HepG2 (cell line): ENCODE results near the gene ZNF212. TPM values are rescaled to one million over a fixed set of nuclear protein-coding genes. Genes with fewer than 3 reads are reported as not detected.

Experiments
- ATAC-seq: fragments of 200-7000 bp; cut with Tn5 transposase; 3 replicates; pipeline ENCODE4 v1.9.1; 2020; ENCODE audit warnings: mild to moderate bottlenecking, moderate library complexity
- BruUV-seq: library from RNA; stranded (reverse); fragments of 400-500 nt; replicated peaks from 2 replicates; lab custom pipeline; 2021; lab: Mats Ljungman, UMichigan
- CTCF ChIA-PET: fragments of 300-600 bp; formaldehyde crosslinking; extraction: SDS; loops from one replicate; lab custom pipeline; 2021; ENCODE audit warnings: low total read pairs, inconsistent platforms, low intra/inter-chr PET ratio; lab: Yijun Ruan, JAX
- POLR2A ChIA-PET: fragments of 350-600 bp; sonication (Branson Sonifier 250); formaldehyde crosslinking; loops from one replicate; lab custom pipeline; 2020; ENCODE audit warnings: antibody characterized with exemption, inconsistent platforms; lab: Yijun Ruan, JAX
- DNase-seq: peaks from one replicate; pipeline ENCODE4 v3.0.0-alpha.2; 2015; ENCODE audit warnings: low spot score
- FAIRE-seq: peaks from 3 replicates; lab custom pipeline; 2011; peaks lifted over from hg19 to GRCh38; lab: Jason Lieb, UNC
- H2AFZ ChIP-seq: one replicate; pipeline ENCODE4 v1.6.1; 2011; ENCODE audit warnings: low read length, inconsistent platforms
- H3K27ac ChIP-seq: fragments of 300-600 bp; 3 replicates; pipeline ENCODE4 v1.8.0; 2011; ENCODE audit warnings: mixed run types, mild to moderate bottlenecking, mixed read lengths, low read length, inconsistent platforms; ENCODE audit not compliant: insufficient read depth; ENCODE audit errors: extremely low read length
- H3K27me3 ChIP-seq, 2 experiments: fragments of 200-600 bp in 1 of 2; 2 replicates in 1 of 2; 3 replicates in 1 of 2; pipeline versions ENCODE4 v1.6.0 to v1.8.0; 2011; ENCODE audit warnings: low read length in 2 of 2, mild to moderate bottlenecking in 2 of 2, moderate library complexity in 2 of 2, inconsistent platforms in 1 of 2; ENCODE audit not compliant: insufficient read depth in 2 of 2, control insufficient read depth in 1 of 2
- H3K36me3 ChIP-seq, 2 experiments: fragments of 200-600 bp in 1 of 2; replicated peaks in 1 of 2; 2 replicates in 1 of 2; 3 replicates in 1 of 2; pipeline versions ENCODE4 v1.5.1 to v1.8.0; 2011; ENCODE audit warnings: low read length in 2 of 2, inconsistent platforms in 1 of 2; ENCODE audit not compliant: insufficient read depth in 2 of 2, control insufficient read depth in 1 of 2
- H3K4me1 ChIP-seq: 2 replicates; pipeline ENCODE4 v1.5.1; 2012; ENCODE audit warnings: low read length, inconsistent platforms; ENCODE audit not compliant: insufficient read depth
- H3K4me2 ChIP-seq: 2 replicates; pipeline ENCODE4 v1.6.0; 2011; ENCODE audit warnings: low read depth, low read length, inconsistent platforms
- H3K4me3 ChIP-seq, 3 experiments: fragments of 200-600 bp in 1 of 3; sonication (generic), shearing (Covaris generic) in 1 of 3; replicated peaks in 1 of 3; 2 replicates each; pipeline ENCODE4 v1.5.1; 2011 to 2016; ENCODE audit warnings: low read length in 3 of 3, inconsistent platforms in 2 of 3, low read depth in 2 of 3, mild to moderate bottlenecking in 2 of 3, control low read depth in 1 of 3, mixed read lengths in 1 of 3; ENCODE audit not compliant: insufficient read depth in 1 of 3
- H3K79me2 ChIP-seq: one replicate; pipeline ENCODE4 v1.6.1; 2011; ENCODE audit warnings: low read length, inconsistent platforms; ENCODE audit not compliant: insufficient read depth
- H3K9ac ChIP-seq: 2 replicates; pipeline ENCODE4 v1.6.0; 2011; ENCODE audit warnings: mild to moderate bottlenecking, low read depth, low read length, inconsistent platforms; ENCODE audit not compliant: insufficient read depth
- H3K9me3 ChIP-seq: 2 replicates; pipeline ENCODE4 v1.5.1; 2012; ENCODE audit warnings: mild to moderate bottlenecking, low read length
- H4K20me1 ChIP-seq: 2 replicates; pipeline ENCODE4 v1.6.0; 2011; ENCODE audit warnings: inconsistent platforms, mild to moderate bottlenecking, low read length, moderate library complexity; ENCODE audit not compliant: insufficient read depth
- BCL6 ChIP-seq: IDR thresholded peaks from 2 replicates; pipeline ENCODE4 v1.6.1; 2016; ENCODE audit warnings: missing genetic modification reagents, missing compliant biosample characterization
- CENPX ChIP-seq: sonication (generic); formaldehyde crosslinking; IDR thresholded peaks from 2 replicates; pipeline ENCODE4 v1.9.0; 2021; ENCODE audit warnings: mild to moderate bottlenecking, missing genetic modification reagents, moderate library complexity
- HMGA1 ChIP-seq: sonication (generic); formaldehyde crosslinking; conservative IDR thresholded peaks from 2 replicates; pipeline ENCODE4 v1.4.0; 2020; ENCODE audit warnings: missing genetic modification reagents
- ONECUT2 ChIP-seq: sonication (generic); formaldehyde crosslinking; IDR thresholded peaks from 2 replicates; pipeline ENCODE4 v1.4.0; 2020; ENCODE audit warnings: missing genetic modification reagents
- PCBP1 ChIP-seq: fragments of 200-400 bp; formaldehyde crosslinking; IDR thresholded peaks from 2 replicates; pipeline ENCODE4 v1.6.1; 2017; ENCODE audit warnings: mild to moderate bottlenecking, low read depth, low read length, borderline replicate concordance
- SALL1 ChIP-seq: sonication (generic); formaldehyde crosslinking; IDR thresholded peaks from 2 replicates; pipeline ENCODE4 v1.8.0; 2022; ENCODE audit warnings: mild to moderate bottlenecking, missing genetic modification reagents
- SMAD9 ChIP-seq: sonication (generic); formaldehyde crosslinking; IDR thresholded peaks from 2 replicates; pipeline ENCODE4 v1.5.1; 2020; ENCODE audit warnings: mild to moderate bottlenecking, missing genetic modification reagents
- TAF1 ChIP-seq: sonication (generic); formaldehyde crosslinking; IDR thresholded peaks from 2 replicates; pipeline ENCODE4 v1.4.0; 2020; ENCODE audit warnings: missing genetic modification reagents
- TCF12 ChIP-seq, 2 experiments: fragments of 450-650 bp in 1 of 2; sonication (generic) in 1 of 2; formaldehyde crosslinking in 1 of 2; IDR thresholded peaks; 2 replicates each; pipeline versions ENCODE4 v1.6.1 to v1.8.0; 2017 to 2022; ENCODE audit warnings: antibody characterized with exemption in 1 of 2, mild to moderate bottlenecking in 1 of 2, missing genetic modification reagents in 1 of 2, moderate library complexity in 1 of 2
- ZFP90 ChIP-seq: sonication (generic); formaldehyde crosslinking; IDR thresholded peaks from 2 replicates; pipeline ENCODE4 v1.8.0; 2022; ENCODE audit warnings: missing genetic modification reagents, mild to moderate bottlenecking, inconsistent platforms, borderline replicate concordance
- ZNF34 ChIP-seq: sonication (generic); formaldehyde crosslinking; IDR thresholded peaks from 2 replicates; pipeline ENCODE4 v1.4.0; 2020; ENCODE audit warnings: mild to moderate bottlenecking, missing genetic modification reagents, borderline replicate concordance
- ZNF350 ChIP-seq: sonication (generic); formaldehyde crosslinking; IDR thresholded peaks from 2 replicates; pipeline ENCODE4 v1.4.0; 2020; ENCODE audit warnings: mild to moderate bottlenecking, low read depth, missing genetic modification reagents, borderline replicate concordance
- ZNF383 ChIP-seq: sonication (generic); formaldehyde crosslinking; IDR thresholded peaks from 2 replicates; pipeline ENCODE4 v1.4.0; 2020; ENCODE audit warnings: missing genetic modification reagents, mild to moderate bottlenecking, borderline replicate concordance
- WGBS: methylation state at CpG from one replicate; pipeline ENCODE4 v1.1.6; 2017; ENCODE audit warnings: low lambda C conversion rate; 5-methylcytosine and 5-hydroxymethylcytosine counted together
- in situ Hi-C: cut with HindIII; loops from 2 replicates; pipeline ENCODE4 v1.10.0; 2017; ENCODE audit warnings: low pct_unique_long_range_greater_than_20kb; ENCODE audit not compliant: extremely low pct_ligation_motif_present
- intact Hi-C: fragments of 100-400 bp; cut with micrococcal nuclease; formaldehyde crosslinking; loops from one replicate; pipeline ENCODE4 v1.10.0; 2022; ENCODE audit not compliant: unreplicated experiment
- polyA plus RNA-seq, 8 experiments: library from polyadenylated mRNA; depleted of rRNA in 3 of 8; stranded (reverse) in 7 of 8; unstranded in 1 of 8; fragments of >200 nt; fragmentation: Illumina TruSeq in 4 of 8; extraction: Trizol in 4 of 8; gene quantifications; 2 replicates each; pipeline versions ENCODE4 v1.2.1 to v1.2.3, GENCODE V29; 2011 to 2016; ENCODE audit warnings: low read depth in 4 of 8, missing spikeins in 1 of 8, mixed read lengths in 1 of 8; ENCODE audit not compliant: insufficient read depth in 1 of 8
- total RNA-seq, 5 experiments: library from RNA; depleted of rRNA; stranded (reverse); fragments of >200 nt; fragmentation: Illumina TruSeq; extraction: Trizol; gene quantifications; 2 replicates each; pipeline ENCODE4 v1.2.3, GENCODE V29; 2016; ENCODE audit warnings: low read depth in 1 of 5
- TF ChIP-seq, protein P1 (sequence below): sonication (generic); formaldehyde crosslinking; IDR thresholded peaks from 2 replicates; pipeline ENCODE4 v1.4.0; 2020; ENCODE audit warnings: missing genetic modification reagents
- TF ChIP-seq, protein P2 (sequence below): sonication (generic); formaldehyde crosslinking; IDR thresholded peaks from 2 replicates; pipeline ENCODE4 v1.9.0; 2021; ENCODE audit warnings: missing genetic modification reagents, borderline replicate concordance

Gene ZNF212
- total and polyA plus RNA-seq, 2 of the 13 experiments (the other 11 are each of a cell fraction or from before 2014, with no cell fraction given): 2.6 to 3.8 TPM

DNA sequence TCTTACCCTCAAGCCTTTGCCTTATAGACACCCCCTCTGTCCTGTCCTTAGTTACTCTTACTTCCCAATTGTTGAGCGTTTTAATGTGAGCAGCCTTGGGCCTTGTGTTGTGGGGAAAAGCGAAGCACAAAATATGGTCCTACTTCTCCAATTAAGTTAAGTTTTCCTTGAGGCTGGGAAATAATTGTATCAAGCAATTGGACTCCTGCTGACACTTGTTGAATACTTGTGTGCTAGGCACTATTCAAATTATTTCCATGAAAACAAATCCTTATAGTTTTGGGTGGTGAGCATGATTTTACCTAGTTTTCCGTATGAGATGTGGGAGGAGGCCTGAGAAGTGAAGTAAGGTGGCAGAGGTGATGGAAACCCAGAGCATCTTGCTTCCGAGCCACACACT lies 17.1 kb downstream of the ZNF212 start (continued):
- no peak for TF ChIP-seq SMAD9 (CRISPR knock-in tag)
- TF ChIP-seq HMGA1 (CRISPR knock-in tag): no peak
- no peak for TF ChIP-seq PCBP1
- TF ChIP-seq ZFP90: no peak
- TF ChIP-seq, all 625 proteins: peak for 0

DNA sequence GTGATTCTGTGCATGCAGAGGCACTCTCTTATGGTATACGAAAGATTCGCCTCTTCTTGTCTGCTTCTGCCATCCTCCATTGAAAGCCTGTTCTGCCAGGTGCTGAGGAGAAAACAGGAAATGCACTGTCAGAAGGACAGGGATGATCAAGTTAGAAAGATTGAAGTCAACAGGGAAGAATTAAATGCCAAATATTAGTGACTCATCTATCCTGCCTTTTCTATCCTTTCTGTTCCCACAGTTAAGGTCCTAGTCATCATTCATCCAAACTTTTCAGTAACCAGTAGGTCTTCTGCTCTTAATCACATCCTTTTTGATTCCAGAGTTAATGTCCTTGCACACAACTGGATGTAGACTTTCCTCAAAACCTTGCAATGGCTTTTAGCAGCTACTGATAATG lies 17.7 kb downstream of the ZNF212 start:
- H3K36me3 ChIP-seq: peaks cover 18 to 25% of the 10 kb centered on the region in 2 experiments; a peak in 4 of 5 replicates
- FAIRE-seq (no peak), DNase-seq (no peak), ATAC-seq (no peak)
- no peak overlapping the region for H3K4me3 ChIP-seq
- POLR2A ChIA-PET: no interaction called here
- H3K4me1 ChIP-seq: peaks cover 9% of the 10 kb centered on the region; the same call in 1 of the 2 replicates
- no TSS peak for BruUV-seq
- no peaks in the 10 kb centered on the region for H3K79me2 ChIP-seq
- intact Hi-C loops: no loop called here
- H3K27me3 ChIP-seq: no peaks in the 10 kb centered on the region
- no peak for TF ChIP-seq SALL1 (CRISPR knock-in tag)
- no peak for TF ChIP-seq ZNF34
- H2AFZ ChIP-seq: no peak overlapping the region
- H3K4me2 ChIP-seq: no peak overlapping the region
- no peak overlapping the region for H3K9ac ChIP-seq
- in situ Hi-C loops: no loop called here
- H3K9me3 ChIP-seq: no peaks in the 10 kb centered on the region
- CTCF ChIA-PET: no interaction called here
- H3K27ac ChIP-seq: no peak overlapping the region
- 96% methylated on average over 2 of the region's 2 CpGs for WGBS
- no peaks in the 10 kb centered on the region for H4K20me1 ChIP-seq

DNA sequence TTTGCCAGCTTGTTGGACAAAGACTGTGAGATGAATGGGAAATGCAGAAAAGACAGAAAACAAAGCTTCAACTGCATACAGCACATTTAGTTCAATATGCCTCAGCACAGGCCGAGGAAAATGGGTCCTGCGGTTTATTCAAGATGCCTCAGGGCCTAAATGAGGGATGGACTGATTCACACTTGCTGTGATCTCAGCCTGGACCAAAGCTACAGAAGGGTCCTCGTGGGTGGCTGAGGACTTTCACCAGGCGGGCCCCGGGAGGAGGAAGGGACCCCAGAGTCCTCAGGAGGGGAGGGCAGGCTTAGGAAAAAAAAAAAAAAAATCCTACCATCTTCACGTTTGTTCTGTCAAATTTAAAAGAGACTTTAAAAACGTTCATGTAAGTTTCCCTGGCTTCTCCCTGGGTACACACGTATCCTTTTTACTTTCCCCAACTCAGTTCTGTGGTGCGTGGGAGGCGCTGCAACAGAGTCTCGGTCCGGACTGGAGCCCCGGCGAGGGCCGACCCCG lies 21.9 kb downstream of the ZNF212 start:
- Histone ChIP-seq H3K79me2 (no peaks in the 10 kb centered on the region), H3K4me2 (peak overlapping the region; percentile 96), H3K4me1 (peaks cover 17% of the 10 kb centered on the region), H3K27ac (no peak overlapping the region), H3K27me3 (no peaks in the 10 kb centered on the region), H4K20me1 (no peaks in the 10 kb centered on the region), H3K4me3 (peak overlapping the region; percentile 58 to 73 (median 69); a peak in 5 of 6 replicates), H3K36me3 (peaks cover 2% of the 10 kb centered on the region in 2 experiments; a peak in 2 of 5 replicates), H2AFZ (no peak overlapping the region), H3K9ac (peak overlapping the region; percentile 86), H3K9me3 (no peaks in the 10 kb centered on the region)
- WGBS: 6% methylated on average over 16 of the region's 16 CpGs
- peak; percentile 18 for FAIRE-seq
- ATAC-seq: peak; percentile 25
- in situ Hi-C loops: no loop called here
- TSS peak; percentile 87 for BruUV-seq
- ChIA-PET CTCF (interaction anchor here (0.7 to 1.9 kb wide), 2 partner anchors 24 to 161 kb away, joined by 3 to 8 read pairs; no protein-coding TSS in a partner anchor), POLR2A (interaction anchor here (0.9 to 1.8 kb wide), 8 partner anchors 10 to 363 kb away, joined by 3 to 16 read pairs (median 4); partner anchors contain the start of genes ZNF282, ZNF398 and ZNF777)
- DNase-seq: no peak
- intact Hi-C loops: no loop called here
- TF ChIP-seq, protein P1, sequence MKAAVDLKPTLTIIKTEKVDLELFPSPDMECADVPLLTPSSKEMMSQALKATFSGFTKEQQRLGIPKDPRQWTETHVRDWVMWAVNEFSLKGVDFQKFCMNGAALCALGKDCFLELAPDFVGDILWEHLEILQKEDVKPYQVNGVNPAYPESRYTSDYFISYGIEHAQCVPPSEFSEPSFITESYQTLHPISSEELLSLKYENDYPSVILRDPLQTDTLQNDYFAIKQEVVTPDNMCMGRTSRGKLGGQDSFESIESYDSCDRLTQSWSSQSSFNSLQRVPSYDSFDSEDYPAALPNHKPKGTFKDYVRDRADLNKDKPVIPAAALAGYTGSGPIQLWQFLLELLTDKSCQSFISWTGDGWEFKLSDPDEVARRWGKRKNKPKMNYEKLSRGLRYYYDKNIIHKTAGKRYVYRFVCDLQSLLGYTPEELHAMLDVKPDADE (CRISPR knock-in tag): 0 out of 2 replicates have a peak, but pooled peaks have one; percentile 14
- TF ChIP-seq CENPX (CRISPR knock-in tag) (no peak), ZNF350 (CRISPR knock-in tag) (0 out of 2 replicates have a peak, but pooled peaks have one; percentile 57), TAF1 (CRISPR knock-in tag) (no peak), ZNF383 (no peak), TCF12 (IDR thresholded peaks at IDR 0.05) (no peak), TCF12 (CRISPR knock-in tag; IDR thresholded peaks at IDR 0.05) (no peak), ONECUT2 (CRISPR knock-in tag) (0 out of 2 replicates have a peak, but pooled peaks have one; percentile 8), BCL6 (CRISPR knock-in tag) (no peak)
- TF ChIP-seq, protein P2, sequence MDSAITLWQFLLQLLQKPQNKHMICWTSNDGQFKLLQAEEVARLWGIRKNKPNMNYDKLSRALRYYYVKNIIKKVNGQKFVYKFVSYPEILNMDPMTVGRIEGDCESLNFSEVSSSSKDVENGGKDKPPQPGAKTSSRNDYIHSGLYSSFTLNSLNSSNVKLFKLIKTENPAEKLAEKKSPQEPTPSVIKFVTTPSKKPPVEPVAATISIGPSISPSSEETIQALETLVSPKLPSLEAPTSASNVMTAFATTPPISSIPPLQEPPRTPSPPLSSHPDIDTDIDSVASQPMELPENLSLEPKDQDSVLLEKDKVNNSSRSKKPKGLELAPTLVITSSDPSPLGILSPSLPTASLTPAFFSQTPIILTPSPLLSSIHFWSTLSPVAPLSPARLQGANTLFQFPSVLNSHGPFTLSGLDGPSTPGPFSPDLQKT: 0 out of 2 replicates have a peak, but pooled peaks have one; percentile 42
